ENCODE data around the gene PFDN6. TPM values are rescaled to one million over a fixed set of nuclear protein-coding genes. Genes with fewer than 3 reads are reported as not detected.

The PFDN6 gene
- total and polyA plus RNA-seq, 10 of the 15 experiments (the other 5 are each of a cell fraction or from before 2014, with no cell fraction given), result 3.1 to 168 (median 82.6) TPM

- TF ChIP-seq IRF5 (IDR thresholded peaks at IDR 0.05; ENCODE audit: borderline replicate concordance), result no peak
- no peak for TF ChIP-seq EZH2 (IDR thresholded peaks at IDR 0.05; ENCODE audit: borderline replicate concordance, control insufficient read depth, low read depth, low read length)
- TF ChIP-seq NR2C1 (IDR thresholded peaks at IDR 0.05), result peak; percentile 85
- TF ChIP-seq WRNIP1 (IDR thresholded peaks at IDR 0.05; ENCODE audit: borderline replicate concordance, low read depth, low read length), result 0 out of 2 replicates have a peak, but pooled peaks have one; percentile 43
- no peak for TF ChIP-seq RB1 (IDR thresholded peaks at IDR 0.05; ENCODE audit: borderline replicate concordance)
- TF ChIP-seq MYC (IDR thresholded peaks at IDR 0.05; ENCODE audit: insufficient read depth, insufficient read length, insufficient replicate concordance, low read length, severe bottlenecking), result no peak
- TF ChIP-seq NR2C2 (IDR thresholded peaks at IDR 0.05; ENCODE audit: borderline replicate concordance, control insufficient read depth, insufficient read length, low read depth), result peak; percentile 67
- TF ChIP-seq SMC3 (IDR thresholded peaks at IDR 0.05; ENCODE audit: borderline replicate concordance, low read length), result no peak
- TF ChIP-seq MXI1 (IDR thresholded peaks at IDR 0.05; ENCODE audit: low read depth, low read length), result peak; percentile 67; the same call in 1 of the 2 replicates
- 0 out of 2 replicates have a peak, but pooled peaks have one; percentile 18 for TF ChIP-seq IKZF1 (conservative IDR thresholded peaks at IDR 0.05)
- no peak for TF ChIP-seq NFYA (IDR thresholded peaks at IDR 0.05; ENCODE audit: borderline replicate concordance, low read depth, low read length)
- no peak for TF ChIP-seq ZBTB33 (IDR thresholded peaks at IDR 0.05)
- TF ChIP-seq RBBP5 (conservative IDR thresholded peaks at IDR 0.05), result no peak
- TF ChIP-seq RUNX3 (IDR thresholded peaks at IDR 0.05; ENCODE audit: low read length), result no peak
- no peak for TF ChIP-seq BHLHE40 (IDR thresholded peaks at IDR 0.05; ENCODE audit: borderline replicate concordance in 1 of 2, low read depth in 2 of 2, low read length in 1 of 2)
- TF ChIP-seq BCL11A (IDR thresholded peaks at IDR 0.05; ENCODE audit: low read depth, low read length), result no peak
- no peak for TF ChIP-seq SMAD5 (IDR thresholded peaks at IDR 0.05; ENCODE audit: low read depth)
- peak; percentile 42 for TF ChIP-seq USF1 (IDR thresholded peaks at IDR 0.05; ENCODE audit: borderline replicate concordance, extremely low read length, insufficient read depth, low read depth, low read length)
- peak; percentile 36 for TF ChIP-seq SP1 (IDR thresholded peaks at IDR 0.05; ENCODE audit: low read depth, low read length)
- TF ChIP-seq ZBTB40 (IDR thresholded peaks at IDR 0.05; ENCODE audit: borderline replicate concordance), result no peak
Observed at GRCh38 chr6:33314515-33314942, 25.1 kb downstream of the PFDN6 start (continued).
